Measurements from ENCODE around the gene FERMT3.

DNA sequence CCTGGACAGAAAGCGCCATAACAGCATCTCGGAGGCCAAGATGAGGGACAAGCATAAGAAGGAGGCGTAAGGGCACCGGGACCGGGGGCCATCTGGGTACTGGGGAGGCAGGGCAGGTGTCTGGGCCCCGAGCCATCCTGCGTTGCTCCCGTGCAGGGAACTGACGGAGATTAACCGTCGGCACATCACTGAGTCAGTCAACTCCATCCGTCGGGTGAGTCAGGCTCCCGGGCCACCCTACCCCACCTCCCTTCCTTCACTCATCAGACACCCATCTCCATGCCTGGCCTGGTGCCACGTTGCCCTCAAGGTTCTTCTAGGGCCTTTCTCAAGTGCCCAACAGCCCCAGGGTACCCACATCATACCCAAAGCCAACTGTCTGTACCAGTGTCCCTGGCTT, 59.8 kb downstream of the FERMT3 start:
- no peak for TF ChIP-seq POLR2AphosphoS5 (IDR thresholded peaks at IDR 0.05; ENCODE audit: low read depth, low read length)
- no peak for TF ChIP-seq TAF1 (IDR thresholded peaks at IDR 0.05; ENCODE audit: low read depth, low read length)
- TF ChIP-seq POLR2A (IDR thresholded peaks at IDR 0.05; ENCODE audit: low read depth, low read length), result no peak
